ENCODE data around the gene SPI1. TPM values are rescaled to one million over a fixed set of nuclear protein-coding genes. Genes with fewer than 3 reads are reported as not detected.

SPI1 gene
- polyA plus RNA-seq, 1 donor, result 10.2 TPM

GRCh38 chr11:47413908-47414684 lies 35.7 kb upstream of the SPI1 start:
- Histone ChIP-seq H3K27ac (ENCODE audit: low read length) (no peak overlapping the region), H3K9me3 (ENCODE audit: control insufficient read depth, low read depth, low read length) (no peaks in the 10 kb centered on the region), H3K4me1 (ENCODE audit: control insufficient read depth, insufficient read depth, low read length) (peaks cover 8% of the 10 kb centered on the region), H3K36me3 (ENCODE audit: control insufficient read depth, insufficient read depth, low read length) (peaks cover 58% of the 10 kb centered on the region), H3K27me3 (ENCODE audit: control insufficient read depth, insufficient read depth, low read length) (no peaks in the 10 kb centered on the region), H3K4me3 (ENCODE audit: low read length) (no peak overlapping the region)
- DNase-seq, result no peak
- WGBS (ENCODE audit: insufficient coverage, low lambda C conversion rate), result no CpG with 5 or more reads among the region's 16 CpGs

GRCh38 chr11:47413351-47413750 lies 35.0 kb upstream of the SPI1 start:
- Histone ChIP-seq H3K36me3 (ENCODE audit: control insufficient read depth, insufficient read depth, low read length) (peaks cover 51% of the 10 kb centered on the region), H3K27ac (ENCODE audit: low read length) (no peak overlapping the region), H3K4me1 (ENCODE audit: control insufficient read depth, insufficient read depth, low read length) (peaks cover 12% of the 10 kb centered on the region), H3K9me3 (ENCODE audit: control insufficient read depth, low read depth, low read length) (no peaks in the 10 kb centered on the region), H3K4me3 (ENCODE audit: low read length) (no peak overlapping the region), H3K27me3 (ENCODE audit: control insufficient read depth, insufficient read depth, low read length) (no peaks in the 10 kb centered on the region)
- no CpG with 5 or more reads among the region's 13 CpGs for WGBS (ENCODE audit: insufficient coverage, low lambda C conversion rate)
- DNase-seq, result no peak

GRCh38 chr11:47411884-47412746 lies 33.8 kb upstream of the SPI1 start:
- Histone ChIP-seq H3K27ac (ENCODE audit: low read length) (no peak overlapping the region), H3K36me3 (ENCODE audit: control insufficient read depth, insufficient read depth, low read length) (peaks cover 42% of the 10 kb centered on the region), H3K4me1 (ENCODE audit: control insufficient read depth, insufficient read depth, low read length) (peaks cover 19% of the 10 kb centered on the region), H3K4me3 (ENCODE audit: low read length) (no peak overlapping the region), H3K27me3 (ENCODE audit: control insufficient read depth, insufficient read depth, low read length) (no peaks in the 10 kb centered on the region), H3K9me3 (ENCODE audit: control insufficient read depth, low read depth, low read length) (no peaks in the 10 kb centered on the region)
- WGBS (ENCODE audit: insufficient coverage, low lambda C conversion rate), result no CpG with 5 or more reads among the region's 12 CpGs
- no peak for DNase-seq

GRCh38 chr11:47410370-47411264 lies 32.3 kb upstream of the SPI1 start:
- H3K4me3 ChIP-seq (ENCODE audit: low read length), result no peak overlapping the region
- no peak overlapping the region for H3K27ac ChIP-seq (ENCODE audit: low read length)
- no peak for DNase-seq
- 83% methylated on average over 1 of the region's 12 CpGs for WGBS (ENCODE audit: insufficient coverage, low lambda C conversion rate)
- H3K36me3 ChIP-seq (ENCODE audit: control insufficient read depth, insufficient read depth, low read length), result peaks cover 36% of the 10 kb centered on the region
- peaks cover 17% of the 10 kb centered on the region for H3K4me1 ChIP-seq (ENCODE audit: control insufficient read depth, insufficient read depth, low read length)
- H3K9me3 ChIP-seq (ENCODE audit: control insufficient read depth, low read depth, low read length), result no peaks in the 10 kb centered on the region
- no peaks in the 10 kb centered on the region for H3K27me3 ChIP-seq (ENCODE audit: control insufficient read depth, insufficient read depth, low read length)

GRCh38 chr11:47409440-47410369 lies 31.4 kb upstream of the SPI1 start:
- no peak for DNase-seq
- H3K36me3 ChIP-seq (ENCODE audit: control insufficient read depth, insufficient read depth, low read length), result peaks cover 32% of the 10 kb centered on the region
- no peak overlapping the region for H3K27ac ChIP-seq (ENCODE audit: low read length)
- WGBS (ENCODE audit: insufficient coverage, low lambda C conversion rate), result no CpG with 5 or more reads among the region's 31 CpGs
- peaks cover 17% of the 10 kb centered on the region for H3K4me1 ChIP-seq (ENCODE audit: control insufficient read depth, insufficient read depth, low read length)
- H3K4me3 ChIP-seq (ENCODE audit: low read length), result peak overlapping the region; percentile 78
- no peaks in the 10 kb centered on the region for H3K9me3 ChIP-seq (ENCODE audit: control insufficient read depth, low read depth, low read length)
- no peaks in the 10 kb centered on the region for H3K27me3 ChIP-seq (ENCODE audit: control insufficient read depth, insufficient read depth, low read length)

- no peaks in the 10 kb centered on the region for H3K9me3 ChIP-seq (ENCODE audit: control insufficient read depth, low read depth, low read length)
- peaks cover 23% of the 10 kb centered on the region for H3K36me3 ChIP-seq (ENCODE audit: control insufficient read depth, insufficient read depth, low read length)
- H3K4me1 ChIP-seq (ENCODE audit: control insufficient read depth, insufficient read depth, low read length), result peaks cover 17% of the 10 kb centered on the region
- 0% methylated on average over 4 of the region's 50 CpGs for WGBS (ENCODE audit: insufficient coverage, low lambda C conversion rate)
- peak overlapping the region; percentile 78 for H3K4me3 ChIP-seq (ENCODE audit: low read length)
- H3K27ac ChIP-seq (ENCODE audit: low read length), result peak overlapping the region; percentile 60
- peak in 1 of 2 donors; percentile 39 for DNase-seq
- H3K27me3 ChIP-seq (ENCODE audit: control insufficient read depth, insufficient read depth, low read length), result no peaks in the 10 kb centered on the region
Measured at GRCh38 chr11:47408598-47409439, 30.5 kb upstream of the SPI1 start.

- peak within 1 kb of the TSS; percentile 78 for H3K4me3 ChIP-seq (ENCODE audit: low read length)
- no peaks in the 10 kb centered on the region for H3K27me3 ChIP-seq (ENCODE audit: control insufficient read depth, insufficient read depth, low read length)
- peaks cover 16% of the 10 kb centered on the region for H3K36me3 ChIP-seq (ENCODE audit: control insufficient read depth, insufficient read depth, low read length)
- DNase-seq, result peak; percentile 94 to 98
- peak within 1 kb of the TSS; percentile 95 for H3K27ac ChIP-seq (ENCODE audit: low read length)
- WGBS (ENCODE audit: insufficient coverage, low lambda C conversion rate), result no CpG with 5 or more reads among the region's 70 CpGs
- H3K4me1 ChIP-seq (ENCODE audit: control insufficient read depth, insufficient read depth, low read length), result peaks cover 17% of the 10 kb centered on the region
- H3K9me3 ChIP-seq (ENCODE audit: control insufficient read depth, low read depth, low read length), result no peaks in the 10 kb centered on the region
Measured at GRCh38 chr11:47407746-47408590, 29.6 kb upstream of the SPI1 start, which contains the start of gene SLC39A13. SLC39A13 (plus strand) TSS chr11:47408590; CDS start chr11:47410095, 1,505 bp downstream.

GRCh38 chr11:47406896-47407745 lies 28.8 kb upstream of the SPI1 start:
- H3K9me3 ChIP-seq (ENCODE audit: control insufficient read depth, low read depth, low read length), result no peaks in the 10 kb centered on the region
- H3K36me3 ChIP-seq (ENCODE audit: control insufficient read depth, insufficient read depth, low read length), result peaks cover 13% of the 10 kb centered on the region
- H3K4me3 ChIP-seq (ENCODE audit: low read length), result peak overlapping the region; percentile 70
- H3K4me1 ChIP-seq (ENCODE audit: control insufficient read depth, insufficient read depth, low read length), result peaks cover 17% of the 10 kb centered on the region
- H3K27me3 ChIP-seq (ENCODE audit: control insufficient read depth, insufficient read depth, low read length), result no peaks in the 10 kb centered on the region
- H3K27ac ChIP-seq (ENCODE audit: low read length), result peak overlapping the region; percentile 95
- 83% methylated on average over 1 of the region's 12 CpGs for WGBS (ENCODE audit: insufficient coverage, low lambda C conversion rate)
- no peak for DNase-seq
